Glutamatergic neuron (in vitro differentiated cells): ENCODE data around the gene MORF4L2. TPM values are rescaled to one million over a fixed set of nuclear protein-coding genes. Genes with fewer than 3 reads are reported as not detected.
"Not testable (repeated sequence)": the region's sequence is repeated elsewhere in the genome, so short reads cannot be mapped to it uniquely, and the experiment has no call there.

ENCODE experiments used
- DNase-seq: peaks from one replicate; pipeline ENCODE4 v3.0.0; 2022
- H3K27ac Mint-ChIP-seq: one replicate; pipeline ENCODE4 v1.8.0; 2020; ENCODE audit warnings: mild to moderate bottlenecking, mixed read lengths, inconsistent platforms; ENCODE audit not compliant: unreplicated experiment
- H3K27me3 Mint-ChIP-seq: one replicate; pipeline ENCODE4 v1.8.0; 2020; ENCODE audit warnings: mild to moderate bottlenecking, moderate library complexity, mixed read lengths, inconsistent platforms; ENCODE audit not compliant: unreplicated experiment
- H3K36me3 Mint-ChIP-seq: one replicate; pipeline ENCODE4 v1.8.0; 2020; ENCODE audit warnings: mild to moderate bottlenecking, mixed read lengths, inconsistent platforms; ENCODE audit not compliant: unreplicated experiment
- H3K4me1 Mint-ChIP-seq: one replicate; pipeline ENCODE4 v1.8.0; 2020; ENCODE audit warnings: mild to moderate bottlenecking, low read depth, mixed read lengths, inconsistent platforms; ENCODE audit not compliant: unreplicated experiment
- H3K4me3 Mint-ChIP-seq: one replicate; pipeline ENCODE4 v1.8.0; 2020; ENCODE audit warnings: mild to moderate bottlenecking, mixed read lengths, inconsistent platforms; ENCODE audit not compliant: unreplicated experiment
- H3K9me3 Mint-ChIP-seq: one replicate; pipeline ENCODE4 v1.8.0; 2020; ENCODE audit warnings: mild to moderate bottlenecking, moderate library complexity, mixed read lengths, inconsistent platforms; ENCODE audit not compliant: unreplicated experiment
- total RNA-seq: library from RNA; stranded (reverse); fragmentation: NEBNext Ultra II Directional; extraction: Animal tissue kit (Norgen Biotek cat#: 25700); gene quantifications from one replicate; pipeline ENCODE4 v1.2.1, GENCODE V29; 2021; ENCODE audit not compliant: unreplicated experiment
- TF ChIP-seq, protein P1 (sequence below): fragments of 200-600 bp; sonication (generic); IDR thresholded peaks from one replicate; pipeline ENCODE4 v1.5.0; 2021; ENCODE audit not compliant: partially characterized antibody, unreplicated experiment

MORF4L2 gene
- total RNA-seq, 1 donor from 2014 or later: 409 TPM

GRCh38 chrX:103640401-103641155 is 45.9 kb downstream of the MORF4L2 start:
- Mint-ChIP-seq H3K27ac (no peak overlapping the region), H3K9me3 (no peaks in the 10 kb centered on the region), H3K27me3 (no peaks in the 10 kb centered on the region), H3K4me1 (peaks cover 1% of the 10 kb centered on the region), H3K4me3 (no peak overlapping the region), H3K36me3 (no peaks in the 10 kb centered on the region)
- DNase-seq: no peak
- TF ChIP-seq, protein P1, sequence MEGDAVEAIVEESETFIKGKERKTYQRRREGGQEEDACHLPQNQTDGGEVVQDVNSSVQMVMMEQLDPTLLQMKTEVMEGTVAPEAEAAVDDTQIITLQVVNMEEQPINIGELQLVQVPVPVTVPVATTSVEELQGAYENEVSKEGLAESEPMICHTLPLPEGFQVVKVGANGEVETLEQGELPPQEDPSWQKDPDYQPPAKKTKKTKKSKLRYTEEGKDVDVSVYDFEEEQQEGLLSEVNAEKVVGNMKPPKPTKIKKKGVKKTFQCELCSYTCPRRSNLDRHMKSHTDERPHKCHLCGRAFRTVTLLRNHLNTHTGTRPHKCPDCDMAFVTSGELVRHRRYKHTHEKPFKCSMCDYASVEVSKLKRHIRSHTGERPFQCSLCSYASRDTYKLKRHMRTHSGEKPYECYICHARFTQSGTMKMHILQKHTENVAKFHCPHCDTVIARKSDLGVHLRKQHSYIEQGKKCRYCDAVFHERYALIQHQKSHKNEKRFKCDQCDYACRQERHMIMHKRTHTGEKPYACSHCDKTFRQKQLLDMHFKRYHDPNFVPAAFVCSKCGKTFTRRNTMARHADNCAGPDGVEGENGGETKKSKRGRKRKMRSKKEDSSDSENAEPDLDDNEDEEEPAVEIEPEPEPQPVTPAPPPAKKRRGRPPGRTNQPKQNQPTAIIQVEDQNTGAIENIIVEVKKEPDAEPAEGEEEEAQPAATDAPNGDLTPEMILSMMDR: no peak

DNA sequence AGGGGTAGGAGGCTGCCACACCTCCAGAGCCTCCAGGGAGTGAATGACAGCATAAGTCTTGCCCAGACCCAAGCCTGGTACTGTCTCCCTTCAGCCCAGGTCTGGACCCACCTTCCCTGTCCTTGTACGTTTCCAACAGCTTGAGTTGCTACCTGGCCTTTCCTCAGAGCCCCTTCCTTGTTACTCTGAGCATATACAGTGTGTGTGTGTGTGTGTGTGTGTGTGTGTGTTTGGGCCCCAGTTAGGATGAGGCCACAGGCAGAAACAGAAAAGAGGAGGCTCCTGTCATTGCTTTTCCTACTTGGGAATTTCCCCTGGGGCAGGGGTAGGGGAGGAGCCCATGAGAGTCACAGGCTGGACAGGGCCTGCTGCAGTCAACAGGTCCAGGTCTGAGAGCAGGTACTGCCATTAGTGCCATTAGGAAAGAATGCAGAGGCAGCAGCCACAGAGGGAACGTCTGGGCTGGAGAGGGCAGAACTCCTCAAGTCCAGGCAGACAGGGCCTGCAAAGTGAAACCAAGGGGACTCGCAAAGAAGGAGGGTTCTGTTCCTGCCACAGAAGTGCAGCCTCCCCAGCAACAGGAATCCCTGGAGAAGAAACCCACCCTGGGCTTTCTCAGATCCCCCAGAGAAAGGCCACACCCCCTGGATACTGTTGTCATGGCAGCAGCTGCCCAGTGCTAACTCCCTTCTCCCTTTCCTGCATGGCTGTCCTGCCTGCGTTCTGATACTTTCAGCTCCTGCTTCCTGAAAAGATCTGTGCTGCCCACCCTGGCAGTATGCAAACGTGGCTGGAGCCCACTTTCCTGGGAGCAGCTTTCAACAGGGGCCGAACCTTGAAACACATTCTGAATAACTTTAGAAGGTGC is 47.8 kb downstream of the MORF4L2 start:
- not testable (repeated sequence) for H3K27me3 Mint-ChIP-seq, H3K36me3 Mint-ChIP-seq, H3K4me3 Mint-ChIP-seq, H3K27ac Mint-ChIP-seq, H3K4me1 Mint-ChIP-seq, H3K9me3 Mint-ChIP-seq
- DNase-seq: peak; percentile 49

DNA sequence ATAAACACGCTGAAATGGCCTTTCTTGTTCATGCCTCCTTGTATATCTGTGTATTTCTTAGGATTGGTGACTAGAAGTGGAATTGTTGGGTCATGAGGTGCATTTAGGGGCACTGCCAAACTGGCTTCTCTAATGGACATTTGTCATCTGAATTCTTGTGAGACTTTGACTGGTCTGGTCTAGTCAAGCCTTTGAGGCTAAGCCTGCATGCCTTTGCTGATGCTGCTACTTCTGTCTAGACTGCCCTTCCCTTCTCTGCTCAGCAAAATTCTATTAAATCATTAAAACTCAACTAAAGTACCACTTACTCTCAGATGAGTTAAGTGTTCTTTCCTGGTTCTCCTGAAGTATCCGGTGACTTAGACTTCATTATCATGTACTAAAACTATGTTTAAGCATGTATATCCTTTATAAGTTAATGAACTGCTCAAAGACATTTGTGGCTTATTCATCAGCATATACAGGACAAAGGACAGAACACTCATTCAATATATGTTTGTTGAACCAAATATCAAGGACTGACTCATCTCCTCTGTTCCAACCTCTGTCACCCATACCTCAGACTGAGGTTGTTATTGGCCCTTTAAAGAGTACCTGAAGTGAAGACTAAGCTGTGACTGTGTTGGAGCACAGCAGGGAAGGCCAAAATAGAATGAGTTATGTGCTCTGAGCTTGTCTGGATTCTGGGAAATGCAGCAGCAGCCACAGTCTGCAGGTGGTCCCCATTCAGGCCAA is 48.7 kb downstream of the MORF4L2 start:
- Mint-ChIP-seq H3K9me3 (no peaks in the 10 kb centered on the region), H3K27ac (no peak overlapping the region), H3K4me1 (peaks cover 1% of the 10 kb centered on the region), H3K27me3 (no peaks in the 10 kb centered on the region), H3K4me3 (no peak overlapping the region), H3K36me3 (no peaks in the 10 kb centered on the region)
- TF ChIP-seq, protein P1: no peak
- no peak for DNase-seq

DNA sequence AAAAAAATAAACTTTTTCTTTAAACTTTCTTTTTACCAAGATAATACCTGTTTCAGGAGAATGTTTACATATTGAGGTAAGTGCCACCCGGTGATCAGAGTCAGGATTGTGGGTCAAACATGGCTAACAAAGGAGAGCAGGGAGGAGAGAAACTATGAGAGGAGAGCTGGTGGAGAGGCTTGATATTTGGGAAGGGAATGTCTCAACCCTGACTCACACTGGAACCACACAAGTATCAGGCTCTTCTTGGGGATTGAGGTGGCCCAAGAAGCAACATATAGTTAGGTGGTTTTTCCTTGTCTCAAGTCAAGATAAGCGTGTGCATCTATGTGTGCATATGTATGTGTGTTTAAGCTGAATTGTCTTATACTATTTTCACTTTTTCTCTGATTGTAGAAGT is 51.1 kb downstream of the MORF4L2 start:
- TF ChIP-seq, protein P1: no peak
- Mint-ChIP-seq H3K27ac (no peak overlapping the region), H3K4me1 (peaks cover 1% of the 10 kb centered on the region), H3K4me3 (no peak overlapping the region), H3K27me3 (no peaks in the 10 kb centered on the region), H3K36me3 (no peaks in the 10 kb centered on the region), H3K9me3 (no peaks in the 10 kb centered on the region)
- DNase-seq: no peak

DNA sequence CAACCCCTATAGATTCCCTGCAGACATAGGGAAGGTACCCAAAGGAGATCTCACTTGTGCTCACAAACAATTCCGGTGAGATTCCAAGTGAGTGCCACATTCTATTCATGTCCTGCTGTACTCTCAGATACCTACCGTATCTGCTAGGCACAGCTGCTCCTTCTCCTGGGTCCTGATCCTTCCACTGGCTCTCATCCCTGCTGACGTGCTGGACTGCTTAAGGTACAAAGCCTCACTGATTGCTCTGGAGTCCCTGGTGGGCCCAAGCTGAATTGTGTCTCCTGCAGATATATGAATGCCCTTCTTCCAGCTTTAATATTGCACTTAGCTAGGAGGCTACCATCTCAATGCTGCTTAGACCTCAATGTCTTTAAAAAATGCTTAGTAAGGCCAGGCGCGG is 55.4 kb downstream of the MORF4L2 start:
- H3K4me3 Mint-ChIP-seq: no peak overlapping the region

More for the DNA sequence above, 55.4 kb downstream of the MORF4L2 start:
- no peaks in the 10 kb centered on the region for H3K9me3 Mint-ChIP-seq
- no peak for DNase-seq
- peaks cover 6% of the 10 kb centered on the region for H3K27me3 Mint-ChIP-seq
- H3K36me3 Mint-ChIP-seq: no peaks in the 10 kb centered on the region
- H3K4me1 Mint-ChIP-seq: peaks cover 3% of the 10 kb centered on the region
- TF ChIP-seq, protein P1: no peak
- no peak overlapping the region for H3K27ac Mint-ChIP-seq
